OCI-LY7 (cell line): ENCODE results near the gene GAPDHS.

ENCODE experiments used
- CTCF ChIP-seq: fragments of 200-600 bp; sonication (generic); conservative IDR thresholded peaks from 2 replicates; pipeline ENCODE4 v1.5.1; 2014; ENCODE audit warnings: mild to moderate bottlenecking, antibody characterized with exemption, low read length, moderate library complexity, mixed read lengths
- EZH2phosphoT487 ChIP-seq: fragments of 200-600 bp; sonication (generic); IDR thresholded peaks from 2 replicates; pipeline ENCODE4 v1.6.1; 2018; ENCODE audit warnings: low read depth, borderline replicate concordance, mild to moderate bottlenecking, mixed run types, antibody characterized with exemption, low read length, moderate library complexity, mixed read lengths

GRCh38 chr19:35592226-35592625 is 59.0 kb downstream of the GAPDHS start:
- TF ChIP-seq CTCF (peak; percentile 87), EZH2phosphoT487 (no peak)
